K562 (cell line): ENCODE results near the gene TMPRSS9. TPM values are rescaled to one million over a fixed set of nuclear protein-coding genes. Genes with fewer than 3 reads are reported as not detected.

Source experiments
- AFF4 ChIP-seq: sonication (generic); formaldehyde crosslinking; IDR thresholded peaks from 2 replicates; pipeline ENCODE4 v1.8.0; 2023; ENCODE audit warnings: mild to moderate bottlenecking, missing genetic modification reagents
- CBFA2T2 ChIP-seq: fragments of 450-650 bp; conservative IDR thresholded peaks from 2 replicates; pipeline ENCODE4 v1.6.1; 2017; ENCODE audit warnings: mild to moderate bottlenecking
- GTF2E2 ChIP-seq: fragments of 200-800 bp; sonication (Bioruptor generic); IDR thresholded peaks from 2 replicates; pipeline ENCODE4 v1.6.1; 2016; ENCODE audit warnings: missing genetic modification characterization, missing compliant biosample characterization
- MTA3 ChIP-seq: fragments of 450-650 bp; formaldehyde crosslinking; IDR thresholded peaks from 2 replicates; pipeline ENCODE4 v1.6.1; 2017; ENCODE audit warnings: mild to moderate bottlenecking, borderline replicate concordance
- RAD21 ChIP-seq, 2 experiments: fragments of 250-450 bp in 1 of 2; fragments of 450-650 bp in 1 of 2; sonication (Bioruptor Pico) in 1 of 2; formaldehyde crosslinking in 1 of 2; IDR thresholded peaks in 1 of 2; conservative IDR thresholded peaks in 1 of 2; 2 replicates each; pipeline versions ENCODE4 v1.4.0 to v1.8.0; 2020 to 2022; ENCODE audit warnings: mild to moderate bottlenecking in 2 of 2, moderate library complexity in 1 of 2
- RB1 ChIP-seq: fragments of 450-650 bp; IDR thresholded peaks from 2 replicates; pipeline ENCODE4 v1.6.1; 2017; ENCODE audit warnings: low read depth, mild to moderate bottlenecking
- RBFOX2 ChIP-seq: fragments of 200-400 bp; formaldehyde crosslinking; IDR thresholded peaks from 2 replicates; pipeline ENCODE4 v1.6.1; 2017; ENCODE audit warnings: low read depth, mild to moderate bottlenecking, low read length, moderate library complexity
- SMAD4 ChIP-seq: fragments of 250-450 bp; sonication (Bioruptor Pico); conservative IDR thresholded peaks from 2 replicates; pipeline ENCODE4 v1.8.0; 2021; ENCODE audit warnings: inconsistent platforms, mild to moderate bottlenecking, moderate library complexity
- TCF3 ChIP-seq: sonication (generic); formaldehyde crosslinking; IDR thresholded peaks from 2 replicates; pipeline ENCODE4 v1.4.0; 2020; ENCODE audit warnings: mild to moderate bottlenecking, missing genetic modification reagents
- ZBTB33 ChIP-seq: sonication (generic); formaldehyde crosslinking; IDR thresholded peaks from 2 replicates; pipeline ENCODE4 v1.8.1; 2023; ENCODE audit warnings: mild to moderate bottlenecking, missing genetic modification reagents
- ZFP36 ChIP-seq: fragments of 150-350 bp; IDR thresholded peaks from 2 replicates; pipeline ENCODE4 v1.6.1; 2018; ENCODE audit warnings: low read length, low read depth; ENCODE audit not compliant: partially characterized antibody
- ZNF253 ChIP-seq: fragments of 250-450 bp; sonication (Bioruptor Pico); conservative IDR thresholded peaks from 2 replicates; pipeline ENCODE4 v1.6.1; 2021; ENCODE audit warnings: mild to moderate bottlenecking
- ZNF395 ChIP-seq: fragments of 200-800 bp; sonication (Bioruptor generic); IDR thresholded peaks from 2 replicates; pipeline ENCODE4 v1.6.1; 2017; ENCODE audit warnings: missing genetic modification characterization, missing compliant biosample characterization
- ZNF431 ChIP-seq: sonication (generic); formaldehyde crosslinking; IDR thresholded peaks from 2 replicates; pipeline ENCODE4 v1.8.0; 2022; ENCODE audit warnings: mild to moderate bottlenecking, missing genetic modification reagents
- ZNF655 ChIP-seq: fragments of 250-450 bp; sonication (Bioruptor Pico); IDR thresholded peaks from 2 replicates; pipeline ENCODE4 v1.5.0; 2021
- polyA plus RNA-seq, 8 experiments: library from polyadenylated mRNA; depleted of rRNA in 4 of 8; stranded (reverse) in 5 of 8; unstranded in 3 of 8; fragments of >200 nt; fragmentation: Nextera tagmentation in 2 of 8; fragmentation: Illumina TruSeq in 1 of 8; extraction: Ambion mirVana in 2 of 8; extraction: Trizol in 1 of 8; gene quantifications; 2 replicates each; pipeline versions ENCODE4 v1.2.1 to v1.2.3, GENCODE V29; 2011 to 2014; ENCODE audit warnings: inconsistent platforms in 1 of 8, missing spikeins in 1 of 8
- total RNA-seq, 7 experiments: library from RNA; depleted of rRNA in 6 of 7; stranded (reverse); fragments of >200 nt in 6 of 7; fragmentation: Illumina TruSeq in 2 of 7; extraction: Trizol in 2 of 7; gene quantifications; 2 replicates each; pipeline versions ENCODE4 v1.2.1 to v1.2.3, GENCODE V29; 2011 to 2021; ENCODE audit warnings: low replicate concordance in 1 of 7

The TMPRSS9 gene
- total and polyA plus RNA-seq, 9 of the 15 experiments (the other 6 are each of a cell fraction or from before 2014, with no cell fraction given) = 0.01 to 0.03 TPM; not detected in 7

GRCh38 chr19:2474232-2475017 is 114.4 kb downstream of the TMPRSS9 start (continued):
- TF ChIP-seq AFF4 (CRISPR knock-in tag) (peak; percentile 86), ZNF395 (CRISPR knock-in tag) (0 out of 2 replicates have a peak, but pooled peaks have one; percentile 47), ZNF431 (CRISPR knock-in tag) (0 out of 2 replicates have a peak, but pooled peaks have one; percentile 16), GTF2E2 (tag) (no peak), ZFP36 (peak; percentile 98), ZBTB33 (CRISPR knock-in tag) (peak; percentile 51; the same call in 1 of the 2 replicates), RAD21 (CRISPR knock-in tag; conservative IDR thresholded peaks at IDR 0.05 in 1 of 2, IDR thresholded peaks at IDR 0.05 in 1 of 2) (peak; percentile 99), TCF3 (CRISPR knock-in tag) (peak; percentile 28; the same call in 1 of the 2 replicates), SMAD4 (CRISPR knock-in tag) (0 out of 2 replicates have a peak, but pooled peaks have one; percentile 43), MTA3 (peak; percentile 81; the same call in 1 of the 2 replicates), CBFA2T2 (no peak), RB1 (peak; percentile 95), ZNF655 (no peak), ZNF253 (no peak), RBFOX2 (no peak)
